Activated CD4-positive, alpha-beta T cell treated with anti-CD3 and anti-CD28 coated beads, Interleukin-2, amount 50 U/mL, for 1 hour (primary cell): ENCODE data around the gene GPRIN2.

ENCODE experiments used
- DNase-seq: peaks from one replicate; pipeline ENCODE4 v3.0.0-alpha.2; 2020

The GPRIN2 gene

DNA sequence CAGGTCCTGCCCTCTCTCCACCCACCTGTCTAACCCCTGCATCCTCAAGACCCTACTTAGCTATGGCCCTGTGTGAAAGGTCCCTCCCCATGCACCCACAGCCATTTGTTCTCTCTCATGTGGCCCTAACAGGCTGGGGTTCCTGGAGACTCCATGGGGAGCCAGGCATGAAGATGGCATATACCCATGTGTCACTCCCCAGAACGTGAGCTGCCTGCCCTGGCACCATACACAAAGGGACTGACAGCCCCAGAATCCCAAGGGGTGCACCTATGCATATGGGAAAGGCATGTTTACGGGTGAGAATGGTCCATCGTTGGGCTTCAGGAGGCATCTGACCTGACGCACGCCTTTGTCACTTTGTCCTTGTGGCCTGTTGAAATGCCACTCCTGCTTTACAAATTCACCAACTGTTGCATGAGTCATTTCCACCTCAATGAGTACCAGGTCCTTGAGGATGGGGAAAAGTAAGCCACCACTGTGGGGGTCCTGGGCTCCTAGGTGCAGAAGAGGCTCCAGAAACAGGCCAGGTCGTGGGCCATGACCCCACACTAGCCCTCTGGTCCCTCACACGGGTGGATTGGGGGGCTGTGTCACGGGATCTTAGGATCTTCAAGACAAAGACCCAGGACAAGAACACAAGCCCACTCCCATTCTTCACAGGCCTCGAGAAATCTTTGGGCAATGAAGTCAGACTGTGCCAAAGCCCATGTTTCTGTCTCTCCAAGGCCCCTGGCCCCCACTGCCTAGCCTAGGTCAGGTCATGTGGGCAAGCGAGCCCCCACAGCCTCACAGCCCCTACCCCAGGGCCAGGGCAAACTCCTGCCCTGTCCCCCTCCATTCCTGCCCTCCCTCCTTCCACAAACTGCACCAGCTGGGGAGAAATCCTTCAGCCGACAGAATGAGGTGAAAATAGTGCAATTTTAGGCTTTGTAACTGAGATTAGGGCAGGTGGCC lies 8.6 kb downstream of the GPRIN2 start:
- no peak for DNase-seq

GRCh38 chr10:46546591-46547540 lies 9.6 kb downstream of the GPRIN2 start:
- peak; percentile 1 for DNase-seq

DNA sequence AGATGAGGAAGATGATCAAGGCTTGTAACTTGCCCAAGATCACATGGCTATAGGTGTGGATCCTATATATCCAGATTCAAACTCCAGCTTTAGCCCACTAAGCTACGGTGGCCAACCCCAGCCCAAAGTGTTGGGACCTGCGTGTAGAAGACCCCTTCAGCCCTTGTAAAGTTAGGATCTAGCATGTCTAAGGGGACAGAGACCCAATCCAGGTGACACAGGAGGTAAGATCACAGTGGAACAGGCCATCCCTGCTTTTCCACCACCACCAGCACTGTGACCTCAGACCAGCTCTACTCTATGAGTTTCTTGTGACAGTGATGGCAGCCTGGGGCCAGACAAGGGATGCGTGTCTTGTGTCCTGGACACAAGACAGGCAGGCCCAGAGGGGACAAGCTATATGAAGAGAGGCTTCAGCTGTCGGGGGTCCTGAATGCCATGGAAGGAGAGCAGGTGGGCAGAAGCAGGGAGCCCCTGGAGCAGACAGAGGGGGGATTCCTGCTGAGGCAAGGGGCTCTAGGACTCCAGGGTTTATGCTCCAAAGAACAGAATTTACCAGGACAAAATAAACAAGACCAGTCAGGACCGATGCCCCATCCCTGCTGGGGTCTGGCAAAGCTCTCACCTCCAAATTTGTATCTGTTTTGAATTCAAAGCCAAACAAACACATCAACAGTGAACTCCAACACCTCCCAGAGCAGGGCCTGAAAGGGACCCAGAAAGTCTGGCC lies 10.4 kb downstream of the GPRIN2 start:
- DNase-seq, result peak; percentile 0

- DNase-seq, result peak; percentile 1
Observed at GRCh38 chr10:46544989-46545791, 11.3 kb downstream of the GPRIN2 start.

GRCh38 chr10:46543466-46544377 lies 12.7 kb downstream of the GPRIN2 start:
- peak; percentile 1 for DNase-seq

DNA sequence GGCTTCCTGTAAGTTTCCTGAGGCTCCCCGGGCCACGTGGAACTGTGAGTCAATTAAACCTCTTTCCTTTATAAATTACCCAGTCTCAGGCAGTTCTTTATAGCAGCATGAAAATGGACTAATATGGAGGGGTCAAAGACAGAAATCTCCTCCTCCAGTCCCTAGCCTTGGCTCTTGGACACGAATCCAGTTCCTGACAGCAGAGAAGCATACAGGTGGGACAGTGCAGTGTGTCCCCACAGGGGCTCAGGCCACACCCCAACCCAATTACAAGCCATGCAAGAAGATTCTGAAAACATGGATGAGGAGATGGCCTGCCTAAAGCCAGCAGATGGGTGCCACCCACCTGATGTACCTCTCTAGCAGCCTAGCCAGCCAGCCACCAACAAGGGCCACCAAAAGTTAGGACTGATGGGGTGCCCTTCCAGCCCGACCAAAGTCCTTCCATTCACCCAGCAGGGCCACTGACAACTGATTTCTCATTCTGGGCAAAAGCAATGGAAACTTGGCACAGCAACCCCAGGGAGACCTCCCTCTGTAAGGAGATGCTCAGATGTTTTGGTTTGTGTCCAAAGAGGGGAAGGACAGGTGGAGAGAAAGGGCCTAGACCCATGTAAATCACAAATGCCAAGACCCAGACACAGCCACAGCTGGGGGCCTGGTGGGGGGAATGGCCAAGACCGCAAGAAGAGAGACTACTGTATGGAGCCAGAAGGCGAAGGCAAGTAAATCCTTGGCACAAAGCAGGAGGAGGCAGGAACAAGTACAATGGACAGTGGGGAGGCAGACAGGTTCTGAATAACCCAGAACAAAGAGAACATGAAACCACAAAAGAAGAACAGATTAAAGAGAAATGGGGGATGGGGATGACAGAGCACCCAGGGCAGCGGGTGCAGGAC lies 13.6 kb downstream of the GPRIN2 start:
- DNase-seq, result no peak

GRCh38 chr10:46541735-46542566 lies 14.5 kb downstream of the GPRIN2 start:
- DNase-seq, result peak; percentile 0

DNA sequence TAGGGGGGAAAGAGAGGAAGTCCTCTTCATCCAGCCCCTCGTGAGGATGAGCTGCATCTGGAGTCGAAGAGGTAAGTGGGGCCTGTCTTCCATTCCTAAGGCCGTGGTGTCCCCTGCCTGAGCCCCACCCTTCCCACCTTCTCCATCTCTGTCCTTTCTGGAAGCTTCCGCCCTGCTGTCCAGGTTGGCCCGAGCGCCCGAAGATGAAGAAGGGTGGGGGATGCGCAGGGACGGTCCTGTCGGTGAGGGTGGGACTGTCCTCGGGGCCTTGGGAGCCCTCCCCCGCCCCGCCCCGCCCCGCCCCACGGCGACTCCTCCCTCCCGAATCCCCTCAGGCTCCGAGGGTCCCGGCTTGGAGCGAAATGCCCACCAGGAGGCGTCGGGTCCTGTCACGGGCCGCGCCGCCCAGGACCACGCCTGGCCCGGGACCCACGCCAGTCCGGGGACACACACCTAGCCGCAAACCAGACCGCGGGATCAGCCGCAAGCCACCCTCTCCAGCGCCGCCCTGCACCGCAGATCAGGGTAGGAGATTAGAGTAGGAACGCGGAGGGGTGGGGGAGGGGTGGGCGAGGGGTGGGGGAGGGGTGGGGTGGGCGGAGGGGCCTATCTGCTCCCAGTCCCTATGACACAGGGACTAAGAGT lies 15.3 kb downstream of the GPRIN2 start:
- DNase-seq, result peak; percentile 1

GRCh38 chr10:46540412-46541016 lies 15.9 kb downstream of the GPRIN2 start:
- no peak for DNase-seq

DNA sequence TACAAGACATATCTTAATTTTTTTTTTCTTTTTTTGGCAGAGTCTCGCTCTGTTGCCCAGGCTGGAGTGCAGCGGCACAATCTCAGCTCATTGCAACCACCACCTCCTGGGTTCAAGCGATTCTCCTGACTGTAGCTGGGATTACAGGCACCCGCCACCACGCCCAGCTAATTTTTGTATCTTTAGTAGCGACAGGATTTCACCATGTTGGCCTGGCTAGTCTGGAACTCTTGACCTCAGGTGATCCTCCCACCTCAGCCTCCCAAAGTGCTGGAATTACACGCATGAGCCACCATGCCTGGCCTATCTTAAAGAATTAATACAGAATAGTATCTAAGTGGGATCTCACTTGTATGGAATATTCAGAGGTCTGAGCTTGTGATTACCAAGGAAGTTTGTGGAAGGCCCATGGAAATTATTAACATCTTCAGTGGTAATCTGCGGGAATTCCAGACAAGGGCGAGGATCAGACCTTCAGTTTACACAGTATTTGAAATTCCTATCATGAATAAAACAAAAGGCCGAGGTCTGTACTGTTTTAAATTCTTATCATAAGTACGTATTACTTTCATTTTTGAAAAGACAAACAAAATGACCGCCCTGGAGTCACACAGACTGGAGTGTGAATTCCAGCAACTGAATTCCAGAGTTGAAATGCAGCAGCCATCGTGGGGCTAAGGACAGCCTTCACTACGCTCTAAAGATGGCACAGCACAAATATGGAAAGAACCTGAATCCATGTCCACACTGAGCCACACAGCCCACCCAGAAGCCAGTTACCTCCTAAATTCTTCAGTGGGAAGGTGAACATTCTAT lies 16.7 kb downstream of the GPRIN2 start:
- no peak for DNase-seq

- no peak for DNase-seq
Observed at GRCh38 chr10:46538717-46539426, 17.6 kb downstream of the GPRIN2 start.

DNA sequence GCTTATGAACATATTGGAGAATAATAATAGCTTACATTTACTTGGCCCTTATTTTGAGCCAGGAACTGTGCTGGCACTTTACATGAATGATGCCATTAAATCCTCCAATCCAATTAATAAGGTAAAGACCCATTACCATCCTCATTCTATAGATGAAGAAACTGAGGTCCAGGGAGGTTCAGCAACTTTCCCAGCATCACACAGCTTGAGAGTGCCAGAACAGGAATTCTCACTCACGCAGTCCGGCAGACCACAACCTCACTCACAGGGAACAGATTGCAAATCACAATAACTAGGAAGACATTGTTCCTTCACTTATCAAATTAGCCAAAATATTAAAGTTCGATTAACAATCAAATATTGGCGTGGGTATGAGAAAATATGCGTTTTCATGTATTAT lies 18.3 kb downstream of the GPRIN2 start:
- no peak for DNase-seq

DNA sequence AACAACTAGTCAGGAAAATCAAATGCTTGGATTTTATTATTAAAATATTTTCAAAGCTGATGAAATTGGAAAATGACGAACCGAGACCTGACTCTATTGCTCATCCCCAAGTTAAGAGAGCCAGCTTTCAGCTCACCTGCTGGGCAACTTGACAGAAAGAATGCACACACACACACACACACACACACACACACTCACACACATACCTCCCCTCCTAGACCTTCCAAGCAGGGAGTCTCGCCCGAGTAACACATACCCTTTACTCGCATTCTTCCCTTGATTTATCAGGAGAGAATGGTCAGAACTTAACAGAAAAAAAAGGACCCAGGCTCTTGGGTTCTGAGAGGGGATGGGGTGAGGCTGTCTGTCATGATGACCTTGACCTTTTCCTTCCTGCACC lies 19.1 kb downstream of the GPRIN2 start:
- DNase-seq, result no peak

DNA sequence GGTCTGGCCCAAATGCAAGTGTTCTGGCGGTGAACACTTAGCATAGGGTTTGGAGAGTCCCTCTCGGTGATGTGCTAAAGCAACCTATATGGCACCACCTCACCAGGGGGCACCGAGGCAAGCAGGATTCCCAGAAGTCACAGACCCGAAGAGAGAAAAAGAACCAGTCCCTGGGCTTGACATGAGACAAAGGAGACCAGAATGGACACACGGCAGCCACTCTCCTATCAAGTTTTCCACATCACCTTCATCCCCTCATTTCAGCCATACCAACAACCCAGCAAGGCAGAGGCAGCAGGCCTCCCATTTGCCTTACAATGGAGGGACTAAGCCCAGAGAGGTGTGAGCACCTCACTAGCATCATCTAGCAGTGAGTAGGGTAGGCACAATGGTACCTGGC lies 19.7 kb downstream of the GPRIN2 start:
- DNase-seq, result no peak

- no peak for DNase-seq
Observed at GRCh38 chr10:46536171-46536570, 20.3 kb downstream of the GPRIN2 start.

DNA sequence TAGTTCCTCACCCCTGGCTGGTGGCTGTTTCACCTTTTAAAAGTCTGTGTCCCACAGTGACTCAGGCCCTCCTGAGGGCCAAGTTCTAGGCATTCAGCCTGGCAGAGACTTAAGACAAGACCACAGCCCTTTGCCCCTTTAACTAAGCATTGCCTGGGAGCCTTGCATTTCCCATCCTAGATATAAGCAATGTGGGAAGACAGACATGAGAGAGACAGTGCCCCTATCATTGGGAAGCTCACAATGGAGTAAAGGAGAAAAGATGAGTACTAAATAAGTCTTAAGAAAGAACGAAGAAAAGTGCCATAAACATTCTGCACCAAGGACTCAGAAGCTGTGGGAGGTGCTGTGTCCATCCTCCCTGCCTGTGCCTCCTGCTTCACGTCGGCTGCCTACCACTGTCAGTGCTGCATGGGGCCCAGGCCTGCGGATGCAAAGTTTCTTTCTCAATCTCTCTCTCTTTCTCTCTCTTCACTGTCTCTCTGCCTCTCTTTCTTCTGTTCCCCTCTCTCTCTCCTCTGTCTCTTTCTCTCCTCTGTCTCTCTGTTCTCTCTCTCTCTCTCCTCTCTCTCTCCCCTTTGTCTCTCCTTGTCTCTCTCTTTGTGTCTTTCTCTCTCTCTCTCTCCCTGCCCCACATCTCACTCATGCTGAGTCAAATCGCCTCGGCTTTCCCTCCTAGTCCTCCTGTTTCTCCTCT lies 21.5 kb downstream of the GPRIN2 start:
- no peak for DNase-seq
